Right kidney (tissue), 1 donor: ENCODE data around the gene CUEDC1.
A peak's percentile ranks its signal among the peaks of the same experiment; 100 is the strongest.
"Not testable (repeated sequence)": the region's sequence is repeated elsewhere in the genome, so short reads cannot be mapped to it uniquely, and the experiment has no call there.

Experiments used
- DNase-seq: peaks from one replicate; pipeline ENCODE4 v3.0.0-alpha.2; 2016

The CUEDC1 gene

DNA sequence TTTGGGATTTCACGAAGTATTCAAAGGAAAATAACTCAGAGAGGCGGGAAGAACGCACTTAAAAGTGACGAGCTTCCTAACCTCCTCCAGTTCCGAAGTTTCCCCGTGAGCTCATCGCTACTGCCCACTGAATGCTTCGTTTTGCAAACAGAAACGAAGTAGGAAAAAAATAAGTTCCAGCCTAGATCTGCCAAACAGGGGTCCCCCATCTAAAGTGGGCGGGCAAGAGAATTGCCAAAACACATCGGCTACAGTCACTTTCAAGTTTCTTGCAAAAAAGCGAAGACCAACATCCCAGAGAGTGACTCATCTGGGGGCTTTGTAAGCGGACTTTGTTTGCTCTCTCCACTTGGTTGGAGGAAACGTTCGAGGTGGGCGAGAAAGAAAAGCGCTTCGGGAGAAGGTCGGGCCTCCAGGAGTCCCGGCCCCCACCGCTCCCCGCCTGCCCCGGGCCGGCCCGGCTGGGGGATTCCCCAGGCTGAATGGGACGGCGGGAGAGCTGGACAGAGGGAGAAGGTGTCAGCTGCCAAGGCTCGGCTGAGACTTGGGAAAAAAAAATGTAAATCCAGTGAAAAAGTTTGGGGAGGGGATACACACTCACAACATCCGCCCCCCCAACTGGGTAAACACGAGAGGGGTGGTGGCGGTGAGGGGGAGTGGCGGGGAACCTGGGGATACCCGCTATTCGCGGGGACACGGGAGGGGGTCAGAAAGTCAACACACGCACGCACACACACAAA lies 31.8 kb upstream of the CUEDC1 start:
- peak; percentile 77 for DNase-seq

DNA sequence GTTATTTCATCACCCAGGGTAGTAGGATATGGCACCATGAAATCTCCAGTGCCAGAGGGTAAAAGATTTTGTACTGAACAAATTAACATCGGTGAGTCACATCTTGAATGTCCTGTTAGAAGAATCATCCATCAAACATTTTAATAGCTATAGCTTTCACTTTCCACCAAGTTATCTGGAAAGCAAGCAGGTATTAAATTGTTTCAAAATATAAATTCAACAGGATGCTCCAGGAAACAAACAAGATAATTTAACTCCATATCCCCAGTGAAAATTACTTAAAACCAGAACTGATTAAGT lies 30.4 kb upstream of the CUEDC1 start:
- no peak for DNase-seq

DNA sequence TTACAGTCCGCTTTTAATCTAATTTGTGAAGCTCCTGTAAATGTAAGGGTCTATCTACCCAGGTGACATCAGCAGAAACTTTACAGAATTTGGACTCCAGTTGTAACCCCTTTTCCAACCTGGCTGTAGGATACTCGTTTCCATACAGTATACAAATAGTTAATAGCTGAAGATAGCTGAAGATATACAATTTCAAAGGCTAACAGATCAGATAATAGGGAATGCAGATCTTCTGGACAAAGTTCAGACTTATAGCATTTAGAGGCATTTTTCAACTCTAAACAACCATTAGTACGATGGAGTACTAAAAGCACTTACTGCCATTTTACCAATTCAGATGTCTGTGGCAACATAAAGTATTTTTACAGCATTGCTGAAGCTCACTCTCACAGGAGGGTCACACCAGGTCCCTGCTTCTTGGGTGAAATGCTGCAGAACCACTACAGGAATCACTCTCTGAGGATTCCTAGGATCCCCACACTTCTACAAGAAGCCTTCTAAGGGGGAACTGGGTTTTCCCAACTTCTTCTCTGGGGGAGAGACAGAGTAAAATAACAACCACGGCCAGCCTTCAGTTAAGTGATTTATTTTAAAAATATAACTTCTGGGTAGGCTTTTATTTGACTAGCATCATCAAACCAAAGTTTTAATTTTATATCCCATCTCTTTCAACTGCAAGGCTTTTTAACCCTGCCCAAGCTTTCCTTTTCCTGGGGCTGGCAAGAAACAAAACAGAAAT lies 29.9 kb upstream of the CUEDC1 start:
- no peak for DNase-seq

DNA sequence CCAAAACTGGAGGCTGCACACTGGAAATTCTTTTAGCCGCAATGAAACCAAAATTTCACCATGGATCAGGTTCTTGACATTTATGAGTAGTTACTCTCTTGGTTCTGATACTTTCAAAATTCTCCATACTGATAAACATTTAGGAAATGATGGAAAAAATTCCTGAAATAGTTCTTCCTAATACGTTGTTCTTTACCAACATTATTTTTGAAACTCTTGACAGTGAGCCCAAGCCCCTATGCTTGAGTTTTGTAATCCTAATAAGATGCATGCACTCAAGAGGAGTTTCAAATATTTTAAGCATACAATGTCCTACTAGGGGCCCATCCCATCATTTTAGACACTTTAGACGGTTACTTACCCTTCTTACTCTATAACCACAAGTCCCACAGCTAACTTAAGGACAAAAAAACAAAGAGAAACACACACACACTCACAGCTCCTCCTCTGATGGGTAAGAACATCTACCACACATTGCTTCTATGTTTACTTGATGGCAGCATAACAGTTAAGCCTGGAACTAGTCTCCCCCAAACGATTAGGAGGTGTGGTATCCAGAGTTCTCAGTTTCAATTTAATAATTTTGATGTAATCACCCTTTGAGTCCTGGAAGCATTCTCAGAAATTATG lies 29.2 kb upstream of the CUEDC1 start:
- no peak for DNase-seq

DNA sequence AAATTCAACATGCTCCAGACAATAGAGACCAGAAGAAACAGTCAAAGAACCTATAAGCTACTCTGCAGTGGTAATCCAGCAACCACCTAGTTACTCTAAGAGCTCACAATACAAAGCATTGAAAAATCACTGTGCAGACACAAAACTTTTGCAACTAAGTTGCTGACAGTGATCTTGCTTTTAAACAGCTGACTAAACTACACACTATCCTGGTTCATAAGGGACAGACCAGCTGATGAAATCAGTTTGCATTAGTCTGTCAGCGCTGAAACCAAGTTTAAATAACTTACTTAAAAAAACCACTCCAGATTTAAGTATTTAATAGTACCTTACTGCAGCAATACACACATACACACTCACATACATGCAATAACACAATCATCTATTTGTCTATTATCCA lies 28.2 kb upstream of the CUEDC1 start:
- no peak for DNase-seq

DNA sequence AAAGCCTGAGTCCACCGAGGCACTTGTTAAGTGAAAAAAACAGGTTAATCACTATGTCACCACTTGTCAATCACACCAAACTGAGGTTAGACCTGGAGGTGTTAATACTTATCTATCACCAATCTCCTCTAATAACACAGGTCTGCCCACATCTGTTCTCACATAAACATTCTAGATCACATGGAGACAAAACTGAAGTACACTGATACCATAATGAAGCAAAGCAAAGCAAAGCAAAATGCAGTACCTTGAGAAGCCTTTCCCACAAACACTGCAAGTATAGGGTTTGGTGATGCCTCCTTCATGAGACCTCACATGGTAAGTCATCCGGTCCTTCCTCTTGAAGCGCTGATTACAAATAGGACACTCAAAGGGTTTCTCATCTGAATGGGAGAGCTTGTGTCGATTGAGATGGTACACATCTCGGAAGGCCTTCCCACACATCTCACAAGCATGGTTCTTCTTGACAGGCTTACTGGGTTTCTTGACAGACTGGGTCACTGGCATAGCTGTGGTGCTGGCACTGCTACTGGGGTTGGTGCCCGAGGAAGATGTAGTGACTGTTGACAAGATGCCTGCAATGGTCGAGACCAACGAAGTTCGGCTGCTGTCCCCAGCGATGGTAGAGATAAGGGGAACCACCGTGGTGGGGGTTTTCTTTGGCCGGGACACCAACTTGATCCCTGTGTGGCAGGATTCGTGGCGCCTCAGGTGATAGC lies 27.4 kb upstream of the CUEDC1 start:
- DNase-seq: no peak

DNA sequence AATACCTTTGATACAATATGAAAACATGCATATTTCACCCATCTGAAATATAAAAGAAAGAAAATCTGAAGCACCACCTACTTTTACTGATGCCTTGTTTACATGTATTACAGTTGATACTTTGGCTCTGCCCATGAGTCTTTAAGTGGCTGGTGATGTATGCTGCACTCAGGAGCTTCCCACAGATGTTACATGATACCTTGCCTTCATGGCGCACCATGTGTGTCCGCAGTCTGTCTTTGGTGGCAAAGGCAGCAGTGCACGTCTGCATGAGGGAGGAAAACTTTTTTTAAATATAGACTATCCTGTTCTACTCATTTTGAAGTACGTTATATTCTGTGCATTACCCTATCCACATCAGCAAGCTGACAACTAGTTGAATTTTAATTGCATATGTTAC lies 25.3 kb upstream of the CUEDC1 start:
- no peak for DNase-seq

DNA sequence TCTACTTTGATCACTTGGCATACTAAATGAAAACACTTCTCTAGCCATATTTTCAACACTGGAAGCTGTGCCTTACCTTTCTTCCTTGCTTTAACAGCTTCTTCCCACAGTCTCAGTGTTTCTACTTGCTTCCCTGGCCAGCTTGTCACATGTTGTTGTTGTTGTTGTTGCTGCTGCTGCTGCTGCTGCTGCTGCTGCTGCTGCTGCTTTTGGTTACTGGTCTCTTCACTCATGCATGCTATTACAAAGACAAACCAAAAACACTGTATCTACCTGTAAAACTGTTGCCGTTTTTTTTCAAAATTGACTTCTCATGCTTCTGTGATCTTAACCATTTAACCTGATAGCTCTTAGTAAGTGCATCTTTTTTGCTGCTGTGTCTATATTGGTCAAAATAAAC lies 23.9 kb upstream of the CUEDC1 start:
- no peak for DNase-seq

DNA sequence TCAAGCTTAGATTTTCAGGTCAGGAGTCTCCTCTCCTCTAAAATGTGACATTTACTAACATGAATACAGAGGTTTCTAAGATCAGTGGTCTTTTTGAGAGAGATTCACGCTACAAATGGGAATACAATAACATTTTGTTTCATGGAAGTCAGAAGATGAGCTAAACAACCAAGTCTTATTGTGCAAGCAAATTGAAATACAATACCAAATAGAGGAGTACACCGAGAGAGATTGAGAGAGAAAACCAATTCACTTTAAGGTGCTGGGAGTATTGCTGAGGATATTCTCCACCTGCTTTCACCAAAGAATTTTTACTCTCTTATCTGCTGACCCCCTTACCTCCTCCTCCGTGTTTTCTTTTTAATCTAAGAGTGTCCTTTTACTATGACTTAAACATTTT lies 21.4 kb upstream of the CUEDC1 start:
- DNase-seq: no peak

DNA sequence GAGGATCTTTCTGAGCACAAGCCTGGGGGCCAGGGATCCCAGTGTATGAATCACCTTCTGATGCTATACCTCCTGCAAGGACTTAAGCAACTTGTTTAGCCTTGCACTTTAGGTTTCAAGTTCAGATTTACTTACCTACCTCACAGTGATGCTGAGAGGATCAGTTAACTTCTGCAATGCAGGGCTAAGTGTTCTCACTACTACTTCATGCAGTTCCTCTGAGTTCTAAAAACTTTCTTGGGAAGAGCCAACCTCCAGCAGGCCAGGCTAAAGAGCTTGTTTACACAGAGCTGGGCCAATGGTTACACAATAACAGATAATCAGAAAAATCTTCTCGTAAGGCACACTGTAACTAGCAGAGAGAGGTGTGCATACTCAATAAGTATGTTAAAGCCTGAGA lies 19.8 kb upstream of the CUEDC1 start:
- no peak for DNase-seq

DNA sequence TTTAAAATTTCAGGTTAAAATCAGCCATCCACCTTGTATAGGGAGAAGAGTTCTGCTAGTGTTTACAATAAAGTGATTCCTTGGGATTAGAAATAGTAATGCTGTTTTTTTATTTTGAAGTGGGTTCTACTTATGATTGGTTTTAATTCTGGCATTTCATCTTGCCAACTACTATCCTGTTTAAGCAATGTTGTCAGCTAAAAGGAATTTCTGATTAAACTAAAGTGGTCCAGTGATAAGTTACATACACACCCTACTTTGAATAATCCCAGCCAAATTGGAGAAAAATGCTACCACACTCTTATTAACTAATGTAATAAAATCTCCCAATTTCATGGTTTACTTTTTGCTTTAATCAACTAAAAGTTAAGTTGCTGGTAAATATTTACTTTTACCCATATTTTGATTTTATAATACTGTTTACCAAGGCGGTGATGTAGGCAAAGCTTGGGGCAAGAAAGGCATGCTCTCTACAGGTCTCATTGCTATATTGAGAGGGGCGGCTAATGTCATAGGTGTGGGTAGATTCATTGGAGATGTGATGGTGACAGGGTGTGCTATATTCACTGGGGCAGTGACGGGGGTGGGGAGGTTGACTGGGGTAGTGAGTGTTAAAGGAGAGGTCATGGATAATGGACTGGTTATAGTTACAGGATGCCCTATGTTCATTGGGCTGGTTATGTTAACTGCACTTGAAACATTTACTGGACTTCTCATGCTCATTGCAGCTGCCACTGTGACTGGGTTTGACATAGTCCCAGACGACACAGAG lies 19.0 kb upstream of the CUEDC1 start:
- not testable (repeated sequence) for DNase-seq

DNA sequence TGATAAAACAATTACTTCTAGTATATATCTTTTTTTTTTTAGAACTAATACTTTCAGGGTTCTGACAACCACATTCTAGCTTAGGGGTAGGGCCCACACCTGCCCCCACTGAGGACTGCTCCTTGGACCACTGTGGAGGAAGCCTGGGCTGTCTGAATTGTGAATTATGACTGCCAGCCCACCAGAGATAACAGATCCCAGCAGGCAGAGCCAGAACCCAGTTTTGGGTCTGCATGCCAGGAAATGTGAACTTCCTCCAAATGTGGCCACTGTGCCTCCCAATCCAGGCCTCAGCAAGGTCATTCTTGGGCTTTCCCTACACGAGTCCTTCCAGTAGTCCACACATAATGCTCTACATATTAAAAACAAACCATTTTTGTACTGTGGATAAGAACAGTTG lies 16.9 kb upstream of the CUEDC1 start:
- no peak for DNase-seq

DNA sequence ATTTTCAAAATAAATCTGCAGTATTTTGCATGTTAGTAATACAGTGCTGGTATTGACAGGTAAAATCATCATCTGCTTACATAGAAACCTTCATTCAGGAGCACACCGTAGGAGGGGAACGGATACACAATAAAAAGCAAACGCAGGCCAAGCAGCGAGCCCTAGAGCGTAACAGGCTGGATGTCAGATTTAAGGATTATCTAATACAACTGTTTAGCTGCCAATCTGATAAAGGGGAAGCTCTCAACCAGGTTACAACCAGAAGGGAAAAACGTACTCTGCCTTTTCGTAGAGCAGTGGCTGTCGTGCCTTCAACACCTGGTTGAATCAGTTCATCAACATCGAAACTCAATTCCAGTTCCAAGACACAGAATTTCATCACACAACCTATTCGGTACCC lies 16.4 kb upstream of the CUEDC1 start:
- no peak for DNase-seq

DNA sequence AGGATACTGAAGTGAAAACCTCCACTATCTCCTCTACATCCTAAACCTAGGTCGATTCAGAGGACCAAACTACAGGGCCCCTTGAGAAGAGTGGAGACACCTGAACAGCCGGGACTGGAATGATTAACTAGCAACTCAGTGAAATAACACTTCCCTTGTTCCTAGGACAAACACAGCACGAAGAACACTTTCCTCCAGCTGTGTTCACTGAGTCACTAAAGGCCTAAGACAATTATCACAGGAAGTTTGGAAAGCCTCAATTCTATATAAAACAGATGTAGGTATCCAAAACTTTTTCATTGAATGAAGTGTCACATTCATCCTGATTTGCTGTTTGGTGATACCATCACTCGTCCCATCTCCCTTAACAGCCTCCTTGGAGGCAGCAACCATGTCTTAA lies 15.5 kb upstream of the CUEDC1 start:
- DNase-seq: no peak

DNA sequence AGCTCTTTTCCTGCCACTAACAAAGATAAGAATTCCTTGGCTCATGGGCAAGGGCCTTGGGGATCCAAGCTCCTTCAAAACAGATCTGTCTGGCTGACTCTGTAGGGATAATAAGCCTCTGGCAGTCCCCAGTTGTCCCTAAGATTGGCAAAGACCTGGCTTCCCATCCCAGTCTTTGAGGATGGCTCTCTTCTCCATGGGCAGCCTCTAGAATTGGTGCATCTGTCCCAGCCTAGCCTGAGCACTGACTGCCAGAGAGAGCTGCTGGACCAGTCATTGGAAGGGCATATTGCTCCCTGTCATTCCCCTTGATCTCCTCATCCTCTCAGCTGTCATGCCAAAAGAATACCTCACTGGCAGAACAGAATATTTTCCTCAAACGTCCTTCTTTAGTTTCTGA lies 13.2 kb upstream of the CUEDC1 start:
- DNase-seq: no peak

DNA sequence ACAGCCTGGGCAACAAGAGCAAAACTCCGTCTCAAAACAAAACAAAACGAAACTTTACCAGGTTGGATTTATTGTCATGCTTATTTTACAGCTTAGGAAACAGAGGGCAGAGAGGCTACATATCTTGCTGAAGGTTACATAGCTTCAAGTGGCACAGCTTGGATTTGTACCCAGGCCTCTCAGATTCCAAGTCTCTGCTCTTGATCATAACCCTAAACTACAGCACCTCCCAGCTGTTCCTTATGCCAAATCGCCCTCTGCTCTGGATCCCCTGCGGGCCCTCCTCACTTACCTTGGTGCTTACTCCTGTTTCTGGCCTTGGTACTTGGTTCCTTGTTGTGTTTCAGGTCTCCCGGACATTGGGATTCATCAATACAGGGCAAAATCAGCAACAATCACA lies 11.7 kb upstream of the CUEDC1 start:
- no peak for DNase-seq

DNA sequence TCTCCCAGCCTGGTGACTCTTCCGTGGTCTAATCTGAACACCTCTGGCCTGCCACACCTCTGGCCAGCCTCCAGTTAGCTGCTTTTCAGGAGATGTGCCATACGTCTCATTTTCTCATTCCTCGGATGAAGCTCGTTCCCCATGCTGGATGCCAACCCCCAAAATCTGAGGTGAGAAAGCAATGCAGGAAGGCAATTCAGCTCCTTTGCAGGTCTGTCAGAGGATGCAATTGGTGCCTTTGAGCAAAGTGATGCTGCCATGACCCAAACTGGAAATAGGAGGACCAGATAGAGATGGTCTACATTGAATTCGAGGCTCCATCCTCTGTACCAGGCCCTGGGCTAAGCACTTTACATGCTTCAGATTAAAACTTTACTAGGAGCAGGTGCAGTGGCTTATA lies 11.0 kb upstream of the CUEDC1 start:
- no peak for DNase-seq

DNA sequence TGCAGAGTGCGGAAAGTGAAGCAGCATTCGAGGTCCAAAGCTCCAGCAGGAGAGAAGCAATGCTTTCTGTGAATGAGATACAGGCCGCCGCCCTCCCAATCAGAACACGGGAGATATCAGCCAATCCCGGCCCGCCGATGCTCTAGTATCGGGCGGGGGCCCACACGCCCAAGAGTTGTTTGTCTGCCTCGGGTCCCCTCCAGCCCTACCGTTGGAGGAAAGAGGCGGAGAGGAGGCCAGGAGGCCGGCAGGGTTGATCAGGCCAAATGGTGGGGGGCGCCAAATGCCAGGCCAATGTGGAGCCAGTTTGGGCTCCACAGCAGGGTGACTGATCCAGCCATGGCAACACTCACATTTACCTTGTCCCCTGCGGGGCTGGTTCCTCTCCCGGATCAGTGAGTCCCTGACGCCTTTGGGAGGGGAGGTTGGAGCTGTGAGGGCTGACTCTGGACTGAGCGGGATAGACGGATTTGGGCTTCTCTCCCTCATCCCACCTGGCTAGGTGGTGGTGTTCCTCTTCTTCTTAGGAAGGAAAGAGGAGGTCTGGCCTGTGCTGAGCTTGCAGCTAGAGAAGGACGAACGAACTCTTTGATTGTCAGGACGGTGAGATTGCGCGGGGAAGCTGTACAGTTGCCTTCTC lies 10.4 kb upstream of the CUEDC1 start:
- DNase-seq: no peak

DNA sequence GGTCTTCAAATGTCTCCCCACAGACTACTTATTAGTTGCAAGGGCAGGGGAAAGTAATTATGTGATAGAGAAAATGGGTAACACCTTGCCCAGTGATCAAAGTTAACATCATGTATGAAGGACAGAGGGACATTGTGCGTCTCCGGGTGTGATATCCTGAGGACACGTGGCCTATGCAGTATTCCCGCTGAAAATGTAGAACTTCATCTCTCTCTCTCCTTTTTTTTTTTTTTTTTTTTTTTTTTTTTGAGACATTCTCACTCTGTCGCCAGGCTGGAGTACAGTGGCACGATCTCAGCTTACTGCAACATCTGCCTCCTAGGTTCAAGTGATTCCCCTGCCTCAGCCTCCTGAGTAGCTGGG lies 7.9 kb upstream of the CUEDC1 start:
- no peak for DNase-seq

DNA sequence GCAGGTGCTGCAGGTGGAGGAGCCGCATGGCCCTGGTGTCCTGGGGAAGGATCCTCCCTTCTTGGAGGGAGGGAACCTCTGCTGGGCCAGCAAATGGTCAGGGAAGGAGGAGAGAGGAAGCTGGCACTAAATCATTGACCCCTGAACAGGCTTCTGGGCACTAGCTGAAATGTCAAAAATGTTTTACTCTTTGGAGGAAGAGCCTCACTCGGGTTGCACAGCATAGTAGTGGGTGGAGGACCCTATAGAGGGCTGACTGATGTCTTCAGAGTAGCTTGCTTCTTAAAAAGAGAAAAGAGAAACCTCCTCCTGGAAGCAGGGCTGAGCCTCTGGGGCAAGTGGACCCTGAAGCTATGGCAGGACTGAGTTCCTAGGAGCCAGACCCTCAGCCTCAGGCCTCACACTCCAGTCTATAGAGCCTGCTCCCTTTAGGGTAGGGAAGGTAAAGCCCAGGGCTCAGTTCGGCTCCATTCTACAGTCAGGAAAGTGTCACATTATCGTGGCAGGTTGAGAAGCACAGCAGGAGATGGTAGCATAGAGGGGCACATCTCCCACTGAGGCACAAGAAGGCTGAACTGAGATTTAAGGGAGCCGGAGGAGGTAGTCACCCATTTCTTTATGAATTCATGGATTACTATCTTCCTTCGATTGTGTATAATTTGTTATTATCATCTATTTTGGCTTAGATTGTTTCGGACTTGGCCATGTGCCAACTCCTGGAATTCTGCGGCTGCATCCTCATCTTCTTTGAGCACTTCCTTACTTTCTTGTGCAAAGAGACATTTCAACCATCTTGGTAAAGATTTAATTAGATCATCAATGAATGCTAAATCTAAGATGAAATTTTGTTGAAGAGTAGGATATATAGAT lies 7.3 kb upstream of the CUEDC1 start:
- DNase-seq: no peak

DNA sequence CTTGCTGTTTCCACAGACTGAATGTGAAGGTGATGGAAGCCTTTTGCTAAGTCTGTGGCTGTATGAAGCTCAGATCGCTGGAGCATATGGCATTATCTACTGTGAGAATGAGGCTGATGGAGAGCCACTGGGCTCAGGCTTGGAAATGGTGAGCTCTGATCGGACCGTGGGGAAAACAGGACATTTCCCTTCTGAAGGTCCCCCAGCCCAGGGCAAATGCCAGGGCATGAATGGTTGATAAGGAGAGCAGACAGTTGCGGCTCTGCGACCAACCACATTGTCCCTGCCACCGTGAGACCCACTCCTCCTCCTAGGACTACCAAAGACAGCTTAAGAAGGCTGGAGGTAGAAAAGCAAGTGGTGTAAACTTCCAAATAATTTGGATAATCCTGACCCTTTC lies 4.7 kb upstream of the CUEDC1 start:
- DNase-seq: no peak
